Urinary bladder (tissue), 4 donors: ENCODE measurements around the gene SERPINE3. TPM values are rescaled to one million over a fixed set of nuclear protein-coding genes. Genes with fewer than 3 reads are reported as not detected.

Source experiments
- DNase-seq: peaks from one replicate; pipeline ENCODE4 v3.0.0-alpha.2; 2015; ENCODE audit errors: extremely low spot score
- H3K27ac ChIP-seq: one replicate; pipeline ENCODE4 v1.5.1; 2013; ENCODE audit warnings: low read depth, mild to moderate bottlenecking, moderate library complexity
- H3K36me3 ChIP-seq: one replicate; pipeline ENCODE4 v1.6.1; 2013; ENCODE audit warnings: mild to moderate bottlenecking, moderate library complexity; ENCODE audit not compliant: insufficient read depth
- H3K4me1 ChIP-seq: one replicate; pipeline ENCODE4 v1.6.1; 2013; ENCODE audit warnings: mild to moderate bottlenecking, moderate library complexity; ENCODE audit not compliant: insufficient read depth
- H3K4me3 ChIP-seq: one replicate; pipeline ENCODE4 v1.5.1; 2013; ENCODE audit warnings: low read depth, low read length
- WGBS: extraction: QIAGEN DNeasy Blood & Tissue Kit; methylation state at CpG from one replicate; pipeline ENCODE4 v1.1.7; 2013; 5-methylcytosine and 5-hydroxymethylcytosine counted together
- polyA plus RNA-seq: library from polyadenylated mRNA; stranded (reverse); fragments of 200-250 nt; gene quantifications from one replicate; pipeline ENCODE4 v1.2.3, GENCODE V29; 2013
- total RNA-seq: library from RNA; depleted of rRNA; stranded (reverse); fragments of >200 nt; gene quantifications from one replicate; pipeline ENCODE4 v1.2.3, GENCODE V29; 2014
- donor health status: healthy with polysubstance abuse.
- donor health status: healthy.

Gene SERPINE3
- total and polyA plus RNA-seq, 2 donors, result 0.16 TPM; not detected in 1

DNA sequence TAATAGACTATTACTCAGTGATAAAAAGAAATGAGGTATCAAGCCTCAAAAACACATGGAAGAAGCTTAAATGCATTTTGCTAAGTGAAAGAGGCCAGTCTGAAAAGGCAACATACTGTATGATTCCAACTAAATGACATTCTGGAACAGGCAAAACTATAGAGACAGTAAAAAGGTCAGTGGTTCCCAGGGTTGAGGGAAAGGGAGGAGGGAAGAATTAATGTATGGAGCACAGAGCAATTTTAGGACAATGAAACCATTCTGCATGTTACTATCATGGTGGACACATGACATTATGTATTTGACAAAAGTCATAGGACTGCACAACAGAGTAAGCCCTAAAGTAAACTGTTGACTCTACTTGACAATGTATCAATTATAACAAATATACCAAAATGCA, 5.7 kb upstream of the SERPINE3 start:
- no peak overlapping the region for H3K27ac ChIP-seq
- no peak overlapping the region for H3K4me3 ChIP-seq
- no peaks in the 10 kb centered on the region for H3K4me1 ChIP-seq
- H3K36me3 ChIP-seq, result no peaks in the 10 kb centered on the region
- no peak for DNase-seq

DNA sequence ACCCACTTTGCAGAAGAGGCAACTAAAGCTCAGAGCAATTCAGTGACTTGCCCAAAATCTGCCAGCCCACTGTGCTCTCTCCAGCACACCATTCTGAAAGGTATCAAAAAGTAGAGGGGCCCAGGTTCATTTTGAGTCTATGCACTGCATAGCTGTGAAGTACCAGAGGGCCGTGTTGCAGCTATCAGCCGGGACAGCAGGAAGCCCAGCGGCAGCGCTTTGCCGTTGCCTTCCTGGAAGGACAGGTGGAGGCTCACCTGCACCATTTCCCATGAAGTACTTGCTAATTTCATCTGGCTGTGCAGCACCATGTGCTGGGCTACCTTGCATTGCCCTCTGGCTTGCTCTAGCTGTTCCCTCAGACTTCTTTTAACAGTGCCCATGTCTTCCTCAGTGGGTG, 2.7 kb upstream of the SERPINE3 start:
- no peak for DNase-seq
- H3K27ac ChIP-seq, result no peak overlapping the region
- no peaks in the 10 kb centered on the region for H3K4me1 ChIP-seq
- no peaks in the 10 kb centered on the region for H3K36me3 ChIP-seq
- H3K4me3 ChIP-seq, result no peak overlapping the region
- WGBS, result 88% methylated on average over 5 of the region's 5 CpGs

DNA sequence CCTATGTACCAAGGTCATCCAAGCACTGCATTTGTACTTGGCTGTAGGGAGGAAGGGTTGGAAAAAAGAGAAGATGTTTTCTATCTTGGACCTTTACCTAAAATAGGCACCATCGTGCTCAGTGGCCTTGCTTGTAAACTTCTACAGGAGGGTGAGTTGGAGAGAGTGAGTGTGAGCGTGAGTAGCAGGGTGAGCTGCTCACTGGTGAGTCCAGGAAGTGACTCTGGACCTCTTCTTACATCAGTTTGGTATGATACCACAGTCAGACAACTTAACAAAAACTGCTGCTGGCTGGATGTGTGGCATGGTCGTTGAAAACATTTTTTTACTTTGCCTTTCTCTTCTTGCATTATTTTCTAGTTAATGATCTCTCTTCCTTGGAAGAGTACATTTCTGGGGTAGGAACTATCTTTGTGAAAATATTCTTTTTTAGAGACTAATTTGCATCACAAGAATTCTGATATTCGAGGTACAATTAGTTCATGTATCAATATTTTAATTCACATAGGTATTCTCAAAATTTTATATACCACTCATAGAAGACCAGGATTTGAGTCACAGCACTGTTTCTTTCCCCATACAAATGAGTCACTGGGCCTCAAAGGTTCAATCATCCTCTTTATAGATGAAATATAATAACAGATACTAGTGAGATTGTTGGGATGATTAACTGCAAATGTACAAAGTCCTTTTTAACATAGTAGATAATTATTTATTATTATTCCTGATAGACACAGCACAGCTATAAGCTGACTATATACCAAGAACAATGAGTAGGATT, 651 bp downstream of the SERPINE3 start:
- Histone ChIP-seq H3K4me3 (no peak overlapping the region), H3K36me3 (no peaks in the 10 kb centered on the region), H3K27ac (no peak overlapping the region), H3K4me1 (no peaks in the 10 kb centered on the region)
- 76% methylated on average over 4 of the region's 4 CpGs for WGBS
- no peak for DNase-seq

DNA sequence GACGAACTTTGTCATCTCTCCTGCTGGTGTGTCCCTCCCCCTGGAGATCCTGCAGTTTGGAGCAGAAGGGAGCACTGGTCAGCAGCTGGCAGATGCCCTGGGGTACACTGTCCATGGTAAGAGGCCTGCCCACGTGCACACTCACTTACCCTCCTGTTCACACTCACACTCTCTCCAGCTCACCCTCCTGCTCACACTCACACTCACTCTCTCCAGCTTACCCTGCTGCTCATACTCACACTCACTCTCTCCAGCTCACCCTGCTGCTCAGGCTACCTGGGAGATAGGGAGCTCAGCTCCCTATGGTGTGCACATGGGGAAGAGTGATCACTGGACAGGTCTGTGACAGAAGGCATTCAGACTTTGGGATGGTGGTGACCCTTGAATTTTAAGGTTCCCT, 1.7 kb downstream of the SERPINE3 start:
- no peak for DNase-seq
- no peak overlapping the region for H3K4me3 ChIP-seq
- no peak overlapping the region for H3K27ac ChIP-seq
- no peaks in the 10 kb centered on the region for H3K36me3 ChIP-seq
- WGBS, result 86% methylated on average over 2 of the region's 2 CpGs
- H3K4me1 ChIP-seq, result no peaks in the 10 kb centered on the region

DNA sequence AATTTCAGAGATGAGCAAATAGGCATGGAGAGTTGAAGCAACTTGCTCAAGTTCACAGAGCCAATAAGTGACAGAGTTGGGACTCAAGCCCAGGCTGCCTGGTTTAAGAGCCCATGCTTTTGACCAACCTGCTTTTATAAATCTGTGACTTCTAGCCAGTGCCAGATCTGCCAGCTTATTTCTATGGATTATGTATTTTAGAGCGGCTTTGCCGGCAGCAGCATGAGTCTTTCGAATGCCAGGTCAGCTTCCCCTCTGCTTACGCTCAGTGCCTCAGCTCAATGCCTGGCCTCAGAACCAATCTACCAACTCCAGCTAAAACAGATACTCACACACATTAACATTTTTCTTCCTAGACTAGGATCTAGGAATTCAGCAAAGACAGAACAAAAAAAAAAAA, 2.3 kb downstream of the SERPINE3 start:
- 97% methylated on average over 4 of the region's 4 CpGs for WGBS
- Histone ChIP-seq H3K4me3 (no peak overlapping the region), H3K27ac (no peak overlapping the region), H3K4me1 (no peaks in the 10 kb centered on the region), H3K36me3 (no peaks in the 10 kb centered on the region)
- DNase-seq, result no peak

DNA sequence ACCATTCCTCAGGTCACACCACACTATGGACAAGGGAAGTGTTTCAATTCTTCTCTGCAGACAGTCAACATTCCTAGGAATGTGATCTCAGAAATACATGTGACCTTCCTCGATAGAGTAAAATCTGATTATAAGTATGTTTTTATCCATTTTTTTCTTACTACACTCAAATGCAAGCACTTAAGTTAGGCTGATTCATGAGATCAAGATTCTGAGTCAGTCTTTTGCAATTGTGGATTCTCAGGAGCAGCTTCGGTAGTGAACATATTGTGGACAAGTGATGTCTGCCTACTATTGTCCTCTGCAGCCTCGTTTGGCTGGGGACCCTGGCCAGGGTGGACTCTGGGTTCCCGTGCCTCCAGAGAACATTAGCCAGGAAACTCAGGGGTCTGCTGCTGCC, 3.2 kb downstream of the SERPINE3 start:
- Histone ChIP-seq H3K27ac (no peak overlapping the region), H3K4me1 (no peaks in the 10 kb centered on the region)
- WGBS, result 70% methylated on average over 4 of the region's 4 CpGs

DNA sequence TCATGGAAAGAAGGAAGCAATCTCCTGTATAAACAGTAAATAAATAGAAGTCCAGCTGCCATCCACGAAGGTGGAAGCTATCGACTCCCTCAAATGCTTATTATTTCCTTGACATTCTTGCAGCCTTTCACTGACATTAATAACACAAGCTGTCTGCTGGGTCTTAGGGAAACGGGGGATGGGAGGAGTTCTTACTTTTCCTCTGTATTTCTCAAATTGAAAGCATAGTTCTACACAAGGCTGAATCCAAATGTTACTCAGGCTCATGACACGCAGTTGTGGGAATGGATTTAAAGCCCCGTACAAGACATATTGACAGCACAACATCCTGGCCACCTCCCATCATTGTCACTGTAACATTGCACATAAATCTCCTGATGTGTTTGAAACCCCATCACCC, 4.0 kb downstream of the SERPINE3 start:
- H3K27ac ChIP-seq, result no peak overlapping the region
- 66% methylated on average over 5 of the region's 5 CpGs for WGBS

More for the DNA sequence above, 3.2 kb downstream of the SERPINE3 start:
- Histone ChIP-seq H3K4me3 (no peak overlapping the region), H3K36me3 (no peaks in the 10 kb centered on the region)
- DNase-seq, result no peak

DNA sequence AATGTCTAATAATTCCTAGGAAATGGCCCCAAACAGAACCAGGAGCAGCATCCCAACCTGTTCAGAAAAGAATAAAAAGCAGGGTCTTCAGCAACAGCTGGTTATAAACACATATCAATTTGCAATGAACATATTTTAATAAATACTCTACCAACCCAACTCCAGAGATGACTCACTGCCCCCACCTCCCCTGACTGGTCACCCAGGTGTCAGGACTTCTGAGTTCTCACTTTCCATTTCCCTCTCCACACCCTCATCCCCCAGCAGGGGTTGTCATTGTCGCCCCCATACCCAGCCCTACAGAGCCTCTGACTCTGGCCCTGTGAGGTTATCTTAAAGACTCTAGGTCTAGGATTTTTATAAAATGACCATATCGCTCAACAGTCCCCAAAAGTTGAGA, 6.9 kb downstream of the SERPINE3 start:
- H3K4me1 ChIP-seq, result no peaks in the 10 kb centered on the region
- H3K36me3 ChIP-seq, result no peaks in the 10 kb centered on the region
- WGBS, result 94% methylated on average over 2 of the region's 2 CpGs
- DNase-seq, result no peak
- H3K27ac ChIP-seq, result no peak overlapping the region
- H3K4me3 ChIP-seq, result no peak overlapping the region

More for the DNA sequence above, 4.0 kb downstream of the SERPINE3 start:
- Histone ChIP-seq H3K36me3 (no peaks in the 10 kb centered on the region), H3K4me3 (no peak overlapping the region), H3K4me1 (no peaks in the 10 kb centered on the region)
- no peak for DNase-seq

DNA sequence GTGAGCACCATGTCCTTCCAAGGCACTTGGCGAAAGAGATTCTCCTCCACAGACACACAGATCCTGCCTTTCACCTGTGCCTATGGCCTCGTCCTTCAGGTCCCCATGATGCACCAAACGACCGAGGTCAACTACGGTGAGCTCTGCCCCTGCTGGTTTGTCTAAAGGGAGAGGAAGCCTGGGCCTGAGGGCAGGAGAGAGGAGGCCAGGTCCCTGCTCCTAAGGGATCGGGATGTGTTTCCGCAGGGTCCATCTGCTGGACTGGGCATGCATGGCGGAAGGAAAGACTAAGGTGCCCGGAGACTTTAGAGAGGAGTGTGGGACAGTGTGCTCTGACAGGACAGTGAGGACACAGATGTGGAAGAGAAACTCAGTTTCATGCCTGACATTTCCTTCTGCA, 7.6 kb downstream of the SERPINE3 start:
- WGBS, result 93% methylated on average over 9 of the region's 9 CpGs
- no peak overlapping the region for H3K4me3 ChIP-seq
- no peak for DNase-seq
- no peaks in the 10 kb centered on the region for H3K4me1 ChIP-seq
- H3K36me3 ChIP-seq, result no peaks in the 10 kb centered on the region
- H3K27ac ChIP-seq, result no peak overlapping the region

DNA sequence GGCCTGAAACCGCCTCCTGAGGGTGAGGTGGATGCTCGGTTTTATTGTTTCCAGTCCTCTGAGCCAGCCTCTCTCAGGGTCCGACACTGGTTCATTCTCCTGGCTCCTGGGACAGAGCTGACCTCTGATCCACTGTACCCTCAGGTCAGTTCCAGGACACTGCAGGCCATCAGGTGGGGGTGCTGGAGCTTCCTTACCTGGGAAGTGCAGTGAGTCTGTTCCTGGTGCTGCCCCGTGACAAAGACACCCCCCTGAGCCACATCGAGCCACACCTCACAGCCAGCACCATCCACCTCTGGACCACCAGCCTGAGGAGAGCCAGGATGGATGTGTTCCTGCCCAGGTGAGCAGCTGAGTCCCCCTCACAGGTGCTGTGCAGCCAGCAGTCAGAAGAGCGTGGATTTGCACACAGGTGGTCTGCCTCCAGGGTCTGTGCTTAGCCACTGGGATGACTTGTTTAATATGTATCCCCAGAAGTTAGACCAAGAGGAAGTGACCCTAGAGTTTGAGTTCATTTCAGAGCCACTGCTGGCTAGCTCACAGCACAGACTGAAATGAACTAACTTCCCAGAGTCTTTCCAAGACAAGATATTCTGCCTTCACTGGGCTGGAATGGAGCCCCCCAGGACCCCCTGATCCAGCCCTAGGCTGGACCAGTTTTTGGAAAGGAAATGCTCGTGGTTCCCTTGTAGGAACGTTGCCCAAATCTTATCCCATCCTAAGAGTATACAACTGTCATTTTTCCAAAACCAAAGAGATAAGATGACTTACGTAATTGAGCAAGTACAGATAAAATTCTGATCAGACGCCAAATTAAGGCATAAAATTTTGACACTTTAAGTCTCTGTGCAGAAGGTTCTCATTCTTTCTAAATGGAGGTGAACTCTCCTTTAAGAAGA, 8.8 kb downstream of the SERPINE3 start:
- no peaks in the 10 kb centered on the region for H3K36me3 ChIP-seq
- H3K4me1 ChIP-seq, result no peaks in the 10 kb centered on the region
- H3K27ac ChIP-seq, result no peak overlapping the region
- WGBS, result 61% methylated on average over 10 of the region's 10 CpGs
- DNase-seq, result no peak
- H3K4me3 ChIP-seq, result no peak overlapping the region

DNA sequence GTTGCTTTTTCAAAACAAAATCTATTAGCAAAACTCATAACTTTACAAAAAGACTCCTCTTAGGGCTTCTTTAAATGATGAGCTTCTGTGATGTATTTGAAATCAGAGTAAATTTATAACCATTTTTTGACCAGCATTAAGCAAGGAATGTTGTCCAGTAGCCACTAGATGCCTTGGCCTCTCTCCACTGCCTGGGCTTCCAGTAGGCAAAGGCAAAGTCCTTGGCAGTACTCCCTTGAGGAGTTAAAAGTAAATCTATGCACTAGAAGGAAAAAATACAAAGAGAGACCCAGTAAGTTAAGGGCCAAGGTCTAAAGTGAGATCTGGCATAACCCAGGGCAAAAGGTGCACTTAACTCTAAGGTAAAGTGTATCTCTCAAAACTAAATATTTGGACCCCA, 9.5 kb downstream of the SERPINE3 start:
- no peak for DNase-seq
- H3K36me3 ChIP-seq, result no peaks in the 10 kb centered on the region

DNA sequence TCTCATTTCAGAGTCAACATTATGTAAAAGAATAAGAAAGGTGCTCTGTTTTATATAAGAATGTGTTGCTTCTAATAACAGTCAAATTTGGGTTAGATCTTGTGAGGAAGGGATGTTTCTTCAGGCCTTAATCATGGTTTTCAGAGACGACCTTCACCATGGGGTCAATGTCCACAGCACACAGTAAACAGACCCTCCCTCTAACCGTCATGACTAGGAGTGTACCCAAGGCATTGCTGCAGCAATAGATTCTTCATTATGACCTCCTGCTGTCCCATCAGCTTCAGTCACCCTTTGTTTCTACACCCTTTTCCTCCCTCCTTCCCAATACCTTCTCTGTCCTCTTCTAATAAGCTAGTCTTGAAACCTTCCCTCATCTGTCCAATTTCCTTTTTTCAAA, 15.7 kb downstream of the SERPINE3 start:
- Histone ChIP-seq H3K4me1 (no peaks in the 10 kb centered on the region), H3K36me3 (no peaks in the 10 kb centered on the region), H3K27ac (no peak overlapping the region), H3K4me3 (no peak overlapping the region)
- DNase-seq, result no peak
- 72% methylated on average over 2 of the region's 2 CpGs for WGBS

More for the DNA sequence above, 9.5 kb downstream of the SERPINE3 start:
- no peak overlapping the region for H3K27ac ChIP-seq
- H3K4me1 ChIP-seq, result no peaks in the 10 kb centered on the region
- no peak overlapping the region for H3K4me3 ChIP-seq

DNA sequence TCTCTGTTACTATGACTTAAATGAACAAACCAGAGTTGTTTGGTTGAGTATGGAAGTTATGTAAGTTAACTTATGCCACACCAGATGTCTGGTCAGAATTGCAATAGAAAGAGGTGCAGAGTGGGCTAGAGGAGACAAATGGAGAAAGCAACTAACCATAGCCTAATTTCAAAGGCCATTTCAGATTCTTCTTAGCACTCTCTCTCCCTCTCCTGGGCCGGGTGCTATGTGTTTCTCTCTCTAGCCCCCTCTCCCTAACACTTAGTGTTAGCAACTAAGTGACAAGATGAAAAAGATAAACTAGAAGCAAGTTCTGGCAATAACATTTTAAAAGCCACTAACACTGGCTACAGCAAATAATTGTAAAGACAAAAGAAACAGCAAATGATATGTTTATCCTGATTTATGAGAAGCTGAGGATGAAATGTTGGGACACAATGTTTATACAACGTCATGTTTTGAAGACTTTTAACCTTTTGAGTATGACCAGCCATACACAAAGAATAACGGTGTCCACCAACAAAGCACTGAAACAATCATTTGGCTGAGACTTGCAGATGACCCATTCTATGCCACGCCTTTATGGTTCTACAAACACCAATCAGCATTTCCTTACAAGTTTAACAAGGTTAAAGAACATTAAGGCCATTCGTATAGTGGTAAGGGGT, 18.6 kb downstream of the SERPINE3 start:
- no peak for DNase-seq
- WGBS, result 45% methylated on average over 5 of the region's 5 CpGs
- Histone ChIP-seq H3K4me3 (no peak overlapping the region), H3K27ac (no peak overlapping the region), H3K4me1 (no peaks in the 10 kb centered on the region), H3K36me3 (no peaks in the 10 kb centered on the region)

DNA sequence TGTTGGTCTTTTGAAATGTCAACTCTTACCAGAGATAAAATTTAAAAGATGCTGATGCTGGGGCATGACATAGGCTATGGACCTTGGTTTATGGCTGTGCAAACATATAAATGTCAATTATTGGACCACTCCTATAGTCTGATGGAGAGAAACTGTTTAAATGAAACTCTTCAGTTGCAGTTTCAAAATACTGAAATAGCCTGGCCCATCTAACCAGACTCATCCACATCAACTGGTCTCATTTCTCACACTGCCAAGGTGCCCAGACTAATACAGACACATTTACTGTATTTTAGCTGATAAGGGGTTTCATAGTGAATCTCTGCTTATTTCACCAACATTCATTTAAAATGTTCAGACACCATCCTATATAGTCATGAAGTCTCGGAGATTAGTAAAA, 19.9 kb downstream of the SERPINE3 start:
- no peak overlapping the region for H3K4me3 ChIP-seq
- peaks cover under 1% of the 10 kb centered on the region for H3K36me3 ChIP-seq

More for the DNA sequence above, 19.9 kb downstream of the SERPINE3 start:
- Histone ChIP-seq H3K27ac (no peak overlapping the region), H3K4me1 (no peaks in the 10 kb centered on the region)
- DNase-seq, result no peak
- WGBS, result 74% methylated on average over 1 of the region's 1 CpG
